HCEC 1CT (cell line): ENCODE data around the gene PAX9.
A peak's percentile ranks its signal among the peaks of the same experiment; 100 is the strongest.

Experiments
- DNase-seq: peaks from one replicate; pipeline ENCODE4 v3.0.0-alpha.2; 2017

PAX9 gene

DNA sequence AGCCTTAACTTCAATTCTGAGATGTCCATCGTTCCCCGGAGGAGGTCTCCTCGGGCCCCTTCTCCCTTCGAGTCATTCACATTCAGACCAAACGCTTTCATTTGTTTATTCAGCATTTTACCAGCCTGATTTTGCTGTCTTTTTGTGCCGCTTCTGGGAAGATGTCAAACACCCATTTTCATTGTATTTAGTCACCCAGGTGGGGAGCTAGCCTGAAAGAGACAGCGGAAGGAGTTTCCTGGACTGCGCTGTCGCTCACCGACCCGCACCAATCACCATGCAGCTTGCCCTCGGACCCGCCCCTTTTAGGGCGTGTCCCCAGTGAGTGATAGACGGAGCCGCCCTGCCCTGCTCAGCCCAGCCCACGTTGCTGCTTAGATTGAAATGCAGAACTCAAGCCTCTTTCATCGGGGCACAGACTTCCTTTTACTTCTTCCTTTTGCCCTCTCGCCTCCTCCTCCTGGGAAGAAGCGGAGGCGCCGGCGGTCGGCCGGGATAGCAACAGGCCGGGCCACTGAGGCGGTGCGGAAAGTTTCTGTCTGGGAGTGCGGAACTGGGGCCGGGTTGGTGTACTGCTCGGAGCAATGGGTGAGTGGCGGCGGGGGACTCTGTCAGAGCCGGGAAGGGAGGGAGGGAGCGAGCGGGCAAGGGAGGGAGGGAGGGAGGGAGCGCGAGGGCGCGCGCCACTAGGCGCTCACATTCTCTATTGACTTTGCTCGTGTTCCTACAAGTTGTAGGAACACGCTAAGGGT lies at the start of gene PAX9:
Gene PAX9 (plus strand): TSS at position 355 of the 752 bp plus-strand sequence. CDS start 230 bp downstream, at position 585.
- peak; percentile 84 for DNase-seq

- DNase-seq, result no peak
Measured at GRCh38 chr14:36617824-36618223, 43.8 kb upstream of the PAX9 start.

DNA sequence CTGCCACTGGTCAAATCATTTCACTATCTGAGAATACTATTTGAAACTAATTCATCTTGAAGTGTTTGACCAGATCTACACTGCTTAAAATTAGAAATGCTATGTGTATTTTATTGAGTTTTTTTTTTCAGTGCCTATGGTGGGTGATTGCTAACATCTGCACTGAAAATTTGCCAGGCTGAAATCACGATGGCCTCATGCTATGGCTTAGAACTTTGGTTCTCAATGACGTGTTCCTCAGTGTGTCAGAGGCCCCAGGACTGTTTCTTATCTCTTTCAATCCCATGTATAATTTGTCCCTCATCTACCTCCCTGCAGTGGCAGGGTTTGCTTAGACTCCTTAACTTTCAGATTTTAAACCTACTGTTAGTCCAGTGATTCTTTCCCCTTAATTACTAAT lies 43.0 kb upstream of the PAX9 start:
- DNase-seq, result no peak

- DNase-seq, result peak; percentile 6
Measured at GRCh38 chr14:36619131-36619530, 42.5 kb upstream of the PAX9 start.

- DNase-seq, result peak; percentile 38
Measured at GRCh38 chr14:36619853-36620252, 41.8 kb upstream of the PAX9 start.

GRCh38 chr14:36625014-36625413 lies 36.6 kb upstream of the PAX9 start:
- no peak for DNase-seq

GRCh38 chr14:36625436-36625835 lies 36.2 kb upstream of the PAX9 start:
- DNase-seq, result no peak

GRCh38 chr14:36626151-36626550 lies 35.5 kb upstream of the PAX9 start:
- DNase-seq, result no peak

- DNase-seq, result no peak
Measured at GRCh38 chr14:36627981-36628380, 33.7 kb upstream of the PAX9 start.

GRCh38 chr14:36633580-36633979 lies 28.1 kb upstream of the PAX9 start:
- no peak for DNase-seq

- no peak for DNase-seq
Measured at GRCh38 chr14:36646664-36647416, 14.8 kb upstream of the PAX9 start.

GRCh38 chr14:36647417-36647823 lies 14.2 kb upstream of the PAX9 start:
- no peak for DNase-seq

- DNase-seq, result peak; percentile 56
Measured at GRCh38 chr14:36647824-36648753, 13.6 kb upstream of the PAX9 start.

GRCh38 chr14:36649872-36650650 lies 11.6 kb upstream of the PAX9 start:
- no peak for DNase-seq

DNA sequence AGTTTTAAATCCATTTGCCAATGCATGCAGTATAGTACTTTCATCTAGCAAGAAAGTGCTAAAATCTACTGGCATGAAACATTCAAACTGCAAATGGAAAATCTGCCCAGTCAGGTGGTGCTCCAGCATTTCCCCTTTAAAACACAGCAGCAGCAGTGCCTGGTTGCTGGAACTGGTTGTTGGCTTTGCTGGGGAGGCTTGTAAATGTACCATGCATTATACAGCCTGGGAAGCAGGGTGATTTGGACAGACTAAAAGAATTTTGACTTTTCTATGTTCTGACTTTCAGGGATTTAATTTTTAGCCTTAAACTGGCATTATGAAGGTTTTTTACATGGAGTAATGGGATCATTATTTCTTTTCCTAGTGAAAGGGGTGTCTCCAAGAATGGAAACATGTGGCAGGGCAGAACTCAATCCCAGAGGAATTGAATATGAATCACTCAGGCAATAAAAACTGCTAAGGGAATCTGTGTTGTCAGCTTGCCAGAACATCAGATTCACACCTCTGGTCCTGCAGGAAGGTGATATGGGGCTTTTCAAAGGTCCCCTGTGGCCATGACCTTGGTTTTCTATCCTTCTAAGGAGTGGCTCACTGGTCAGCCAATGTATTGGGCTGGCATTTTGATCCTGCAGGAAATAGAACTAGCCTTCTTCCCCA lies 9.0 kb upstream of the PAX9 start:
- DNase-seq, result no peak

GRCh38 chr14:36653413-36653812 lies 8.2 kb upstream of the PAX9 start:
- no peak for DNase-seq

GRCh38 chr14:36653962-36654793 lies 7.5 kb upstream of the PAX9 start:
- DNase-seq, result no peak

DNA sequence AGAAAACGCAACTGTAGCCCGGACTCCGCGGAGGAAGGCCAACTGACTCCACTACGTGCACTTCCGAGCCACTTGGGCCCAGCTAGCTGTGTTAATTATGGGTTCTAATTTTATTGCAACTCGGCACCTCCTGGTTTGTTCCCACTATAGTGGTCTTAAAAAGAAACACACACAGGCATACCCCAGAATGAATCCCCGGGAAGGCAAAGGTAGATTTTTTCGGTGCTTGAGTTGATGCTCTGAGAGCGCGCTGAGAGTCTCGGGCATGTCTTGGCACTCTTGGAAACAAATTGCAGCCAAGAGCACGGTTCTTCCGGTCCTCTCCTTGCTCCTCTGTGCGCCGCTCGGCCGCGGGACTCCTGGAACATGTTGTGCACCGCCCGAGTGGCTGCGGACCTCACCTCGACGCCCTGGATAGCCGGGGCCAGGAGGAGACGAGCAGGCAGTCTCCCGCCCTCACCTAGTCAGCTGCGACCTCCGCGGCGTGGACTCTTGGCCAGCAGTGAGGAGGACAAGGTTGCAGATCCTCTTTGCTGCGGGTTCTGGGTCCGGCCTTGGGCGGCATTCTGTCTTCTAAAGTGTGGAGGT lies 6.8 kb upstream of the PAX9 start:
- no peak for DNase-seq

DNA sequence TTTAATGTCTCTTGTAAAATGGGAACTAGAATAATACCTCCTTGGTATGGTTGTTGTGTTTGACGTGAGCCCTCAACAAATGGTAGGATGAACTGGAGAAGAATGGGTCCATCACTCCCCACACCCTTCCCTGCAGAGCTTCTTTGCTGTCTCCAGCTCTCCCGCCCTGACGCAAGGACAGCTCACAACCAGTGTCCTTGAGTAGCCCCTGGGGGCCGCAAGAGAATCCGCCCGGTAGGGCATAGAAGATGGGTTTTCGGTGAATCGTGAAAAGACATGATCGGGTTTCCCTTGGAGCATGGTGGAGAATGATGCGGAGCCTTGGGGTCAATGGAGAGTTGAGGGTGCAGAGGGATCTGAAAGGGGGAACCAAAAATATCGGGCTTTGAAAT lies 6.1 kb upstream of the PAX9 start:
- no peak for DNase-seq

DNA sequence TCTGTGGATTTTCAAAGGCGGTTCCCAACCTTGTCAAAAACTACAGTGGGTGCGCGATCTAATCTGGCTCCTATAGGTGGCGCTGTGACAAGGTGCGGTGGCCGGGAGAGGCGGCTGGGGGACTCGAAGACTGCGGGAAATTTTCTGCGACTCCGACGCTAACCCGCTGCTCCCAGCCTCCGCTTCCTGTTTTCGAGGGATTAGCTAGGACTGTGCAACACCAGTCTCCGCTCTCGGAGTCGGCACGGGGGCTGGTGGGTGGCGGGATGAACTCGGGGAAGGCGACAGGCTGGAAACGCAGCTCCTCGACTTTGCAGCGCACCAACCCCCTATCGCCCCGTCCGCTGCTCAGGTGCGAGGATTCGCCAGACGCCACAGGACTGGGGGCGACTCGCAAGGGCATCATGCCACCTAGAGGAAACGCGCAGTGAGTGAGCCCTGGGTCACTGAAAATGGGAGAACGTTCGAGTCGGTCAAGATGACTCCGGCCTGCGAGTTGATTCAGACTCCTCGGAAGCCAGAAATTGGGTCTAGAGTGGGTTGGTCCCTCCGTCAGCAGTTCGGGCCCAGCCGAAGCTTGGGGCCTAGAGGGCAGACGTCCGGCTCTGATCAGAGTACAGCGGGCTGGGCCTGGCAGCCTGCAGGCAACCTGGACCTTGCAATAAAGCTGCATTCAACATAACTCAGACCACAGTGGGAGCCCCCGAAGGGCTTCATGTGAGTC lies 5.5 kb upstream of the PAX9 start:
- DNase-seq, result peak; percentile 16
